Measurements from ENCODE around the gene AKR1A1.

DNA sequence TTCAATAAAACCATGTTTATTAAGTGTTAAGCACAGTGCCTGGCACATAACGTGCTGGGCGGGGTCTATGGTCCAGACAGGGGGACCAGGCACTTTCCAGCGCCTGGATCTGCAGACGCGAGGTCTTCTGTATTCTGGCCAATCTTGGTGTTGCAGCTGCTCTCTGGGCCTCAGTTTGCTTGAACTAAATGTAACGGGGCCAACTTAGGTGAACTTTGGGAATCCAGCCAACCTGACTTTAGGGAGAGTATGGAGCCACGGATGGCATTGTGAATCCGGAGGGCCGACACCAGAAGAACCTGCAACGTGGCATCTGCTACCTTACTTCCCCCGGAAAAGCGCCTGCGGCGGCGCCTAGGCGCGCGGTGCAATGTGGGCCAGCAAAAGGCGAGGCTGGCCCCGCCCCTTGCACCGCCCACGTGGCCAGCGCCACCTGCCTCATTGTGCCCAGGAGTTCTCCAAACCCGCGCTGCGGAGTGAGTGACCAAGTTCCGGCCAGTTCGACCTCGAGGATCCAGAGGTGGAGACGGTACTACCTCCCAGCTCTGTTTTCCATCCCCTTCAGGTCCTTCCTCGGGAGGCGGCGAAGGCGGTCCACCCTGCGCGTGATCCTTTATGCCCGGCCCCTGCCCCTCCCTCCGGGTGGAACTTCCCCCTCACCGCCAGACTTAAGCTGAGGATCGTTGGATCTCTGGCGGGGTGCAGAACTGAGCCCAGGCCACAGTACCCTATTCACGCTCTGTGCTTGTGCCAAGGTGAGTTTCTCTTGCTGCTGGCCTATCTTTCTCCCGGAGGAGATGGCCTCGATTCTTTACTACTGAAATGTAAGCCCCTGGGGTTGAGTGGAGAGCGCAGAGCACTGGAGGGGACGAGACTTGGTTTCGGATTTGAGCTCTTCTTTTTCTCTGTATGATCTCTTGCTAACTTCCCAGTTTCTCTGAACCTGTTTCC, at the start of gene AKR1A1:
- TF ChIP-seq, protein P1, sequence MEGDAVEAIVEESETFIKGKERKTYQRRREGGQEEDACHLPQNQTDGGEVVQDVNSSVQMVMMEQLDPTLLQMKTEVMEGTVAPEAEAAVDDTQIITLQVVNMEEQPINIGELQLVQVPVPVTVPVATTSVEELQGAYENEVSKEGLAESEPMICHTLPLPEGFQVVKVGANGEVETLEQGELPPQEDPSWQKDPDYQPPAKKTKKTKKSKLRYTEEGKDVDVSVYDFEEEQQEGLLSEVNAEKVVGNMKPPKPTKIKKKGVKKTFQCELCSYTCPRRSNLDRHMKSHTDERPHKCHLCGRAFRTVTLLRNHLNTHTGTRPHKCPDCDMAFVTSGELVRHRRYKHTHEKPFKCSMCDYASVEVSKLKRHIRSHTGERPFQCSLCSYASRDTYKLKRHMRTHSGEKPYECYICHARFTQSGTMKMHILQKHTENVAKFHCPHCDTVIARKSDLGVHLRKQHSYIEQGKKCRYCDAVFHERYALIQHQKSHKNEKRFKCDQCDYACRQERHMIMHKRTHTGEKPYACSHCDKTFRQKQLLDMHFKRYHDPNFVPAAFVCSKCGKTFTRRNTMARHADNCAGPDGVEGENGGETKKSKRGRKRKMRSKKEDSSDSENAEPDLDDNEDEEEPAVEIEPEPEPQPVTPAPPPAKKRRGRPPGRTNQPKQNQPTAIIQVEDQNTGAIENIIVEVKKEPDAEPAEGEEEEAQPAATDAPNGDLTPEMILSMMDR (IDR thresholded peaks at IDR 0.05), result peak in 3 of 6 experiments; percentile 15 to 28 (median 26)
- peak; percentile 49 to 69 for TF ChIP-seq POLR2A (IDR thresholded peaks at IDR 0.05)
